Breast epithelium (tissue), 4 donors: ENCODE results near the gene AQP9. TPM values are rescaled to one million over a fixed set of nuclear protein-coding genes. Genes with fewer than 3 reads are reported as not detected.
A peak's percentile ranks its signal among the peaks of the same experiment; 100 is the strongest.

ENCODE experiments used
- DNase-seq, 2 donors: peaks; one replicate each; pipeline ENCODE4 v3.0.0-alpha.2; 2019; ENCODE audit warnings: low spot score in 2 of 2
- H3K27ac ChIP-seq, 2 donors: fragments of 200-600 bp; sonication (generic) in 1 of 2; one replicate each; pipeline ENCODE4 v1.5.1; 2016 to 2019; ENCODE audit warnings: mild to moderate bottlenecking in 1 of 2
- H3K27me3 ChIP-seq, 2 donors: fragments of 200-600 bp; sonication (generic) in 1 of 2; one replicate each; pipeline versions ENCODE4 v1.5.1 to v1.6.0; 2017 to 2019; ENCODE audit warnings: control low read depth in 1 of 2, mild to moderate bottlenecking in 1 of 2
- H3K36me3 ChIP-seq: fragments of 200-600 bp; one replicate; pipeline ENCODE4 v1.5.1; 2019
- H3K4me1 ChIP-seq, 2 donors: fragments of 200-600 bp; sonication (generic); one replicate each; pipeline ENCODE4 v1.5.1; 2016 to 2019; ENCODE audit warnings: control low read depth in 1 of 2
- H3K4me3 ChIP-seq, 3 donors: fragments of 200-600 bp; sonication (generic); 1 replicate in 2 of 3; 2 replicates in 1 of 3; pipeline ENCODE4 v1.5.1; 2016 to 2019; ENCODE audit warnings: mild to moderate bottlenecking in 3 of 3, moderate library complexity in 2 of 3
- H3K9me3 ChIP-seq, 2 donors: fragments of 200-600 bp; sonication (generic) in 1 of 2; one replicate each; pipeline ENCODE4 v1.5.1; 2016 to 2019; ENCODE audit warnings: control low read depth in 1 of 2
- POLR2A ChIP-seq: fragments of 450-650 bp; IDR thresholded peaks from one replicate; pipeline ENCODE4 v1.6.1; 2016; ENCODE audit warnings: antibody characterized with exemption, mild to moderate bottlenecking, moderate library complexity
- POLR2AphosphoS5 ChIP-seq, 3 donors: sonication (generic); formaldehyde crosslinking; IDR thresholded peaks; one replicate each; pipeline ENCODE4 v1.6.1; 2017; ENCODE audit warnings: antibody characterized with exemption in 3 of 3
- intact Hi-C: fragments of 100-400 bp; cut with DNase I; formaldehyde crosslinking; loops from one replicate; pipeline ENCODE4 v1.15.1; 2023; ENCODE audit warnings: low total_unique reads
- total RNA-seq, 3 donors: library from RNA; depleted of rRNA; stranded (reverse); fragments of >200 nt; gene quantifications; one replicate each; pipeline ENCODE4 v1.1.0, GENCODE V29; 2016
- TF ChIP-seq, protein P1 (sequence below), 3 donors: fragments of 450-650 bp; IDR thresholded peaks; one replicate each; pipeline ENCODE4 v1.5.1; 2016 to 2017; ENCODE audit warnings: antibody characterized with exemption in 3 of 3, mild to moderate bottlenecking in 3 of 3, moderate library complexity in 3 of 3

Gene AQP9
- total RNA-seq, 3 donors from 2014 or later, result 1.3 to 6.9 (median 1.8) TPM

DNA sequence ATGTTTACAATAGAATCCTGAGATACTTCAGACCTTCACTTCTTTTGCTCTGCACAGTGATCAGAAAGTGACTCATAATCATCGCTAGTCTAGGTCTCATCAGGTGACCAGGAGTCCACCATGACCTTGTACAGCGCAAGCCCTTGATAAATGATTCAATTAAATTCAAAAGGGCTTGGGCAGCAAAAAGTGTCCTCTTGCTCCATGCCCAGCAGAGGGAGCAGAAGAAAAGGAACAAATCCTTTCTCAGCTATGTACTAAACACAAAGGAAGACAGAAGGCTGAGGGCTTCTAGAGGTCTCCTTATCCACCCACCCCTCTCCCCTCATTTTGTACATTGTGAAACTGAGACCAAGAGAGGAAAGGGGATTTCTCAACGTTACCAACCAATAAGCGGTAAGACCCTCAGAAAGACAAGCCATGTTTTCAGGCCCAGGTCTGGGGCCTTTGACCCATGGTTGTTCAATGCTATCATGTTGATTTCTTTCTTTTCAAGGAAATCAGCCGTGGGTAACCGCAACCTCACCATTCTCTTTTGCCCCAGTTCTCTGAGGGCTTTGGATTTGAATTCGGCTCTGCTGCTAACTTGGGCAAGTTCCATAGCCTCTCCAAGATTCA is 74.8 kb downstream of the AQP9 start:
- no peaks in the 10 kb centered on the region for H3K4me1 ChIP-seq
- H3K27ac ChIP-seq, result no peak overlapping the region
- intact Hi-C loops, result no loop called here
- no peaks in the 10 kb centered on the region for H3K27me3 ChIP-seq
- no peak for DNase-seq
- no peaks in the 10 kb centered on the region for H3K36me3 ChIP-seq
- H3K9me3 ChIP-seq, result no peaks in the 10 kb centered on the region
- no peak overlapping the region for H3K4me3 ChIP-seq
- TF ChIP-seq POLR2A (no peak), POLR2AphosphoS5 (IDR thresholded peaks at IDR 0.05) (no peak)
- TF ChIP-seq, protein P1, sequence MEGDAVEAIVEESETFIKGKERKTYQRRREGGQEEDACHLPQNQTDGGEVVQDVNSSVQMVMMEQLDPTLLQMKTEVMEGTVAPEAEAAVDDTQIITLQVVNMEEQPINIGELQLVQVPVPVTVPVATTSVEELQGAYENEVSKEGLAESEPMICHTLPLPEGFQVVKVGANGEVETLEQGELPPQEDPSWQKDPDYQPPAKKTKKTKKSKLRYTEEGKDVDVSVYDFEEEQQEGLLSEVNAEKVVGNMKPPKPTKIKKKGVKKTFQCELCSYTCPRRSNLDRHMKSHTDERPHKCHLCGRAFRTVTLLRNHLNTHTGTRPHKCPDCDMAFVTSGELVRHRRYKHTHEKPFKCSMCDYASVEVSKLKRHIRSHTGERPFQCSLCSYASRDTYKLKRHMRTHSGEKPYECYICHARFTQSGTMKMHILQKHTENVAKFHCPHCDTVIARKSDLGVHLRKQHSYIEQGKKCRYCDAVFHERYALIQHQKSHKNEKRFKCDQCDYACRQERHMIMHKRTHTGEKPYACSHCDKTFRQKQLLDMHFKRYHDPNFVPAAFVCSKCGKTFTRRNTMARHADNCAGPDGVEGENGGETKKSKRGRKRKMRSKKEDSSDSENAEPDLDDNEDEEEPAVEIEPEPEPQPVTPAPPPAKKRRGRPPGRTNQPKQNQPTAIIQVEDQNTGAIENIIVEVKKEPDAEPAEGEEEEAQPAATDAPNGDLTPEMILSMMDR (IDR thresholded peaks at IDR 0.05), result peak in 2 of 3 donors; percentile 38 to 48

DNA sequence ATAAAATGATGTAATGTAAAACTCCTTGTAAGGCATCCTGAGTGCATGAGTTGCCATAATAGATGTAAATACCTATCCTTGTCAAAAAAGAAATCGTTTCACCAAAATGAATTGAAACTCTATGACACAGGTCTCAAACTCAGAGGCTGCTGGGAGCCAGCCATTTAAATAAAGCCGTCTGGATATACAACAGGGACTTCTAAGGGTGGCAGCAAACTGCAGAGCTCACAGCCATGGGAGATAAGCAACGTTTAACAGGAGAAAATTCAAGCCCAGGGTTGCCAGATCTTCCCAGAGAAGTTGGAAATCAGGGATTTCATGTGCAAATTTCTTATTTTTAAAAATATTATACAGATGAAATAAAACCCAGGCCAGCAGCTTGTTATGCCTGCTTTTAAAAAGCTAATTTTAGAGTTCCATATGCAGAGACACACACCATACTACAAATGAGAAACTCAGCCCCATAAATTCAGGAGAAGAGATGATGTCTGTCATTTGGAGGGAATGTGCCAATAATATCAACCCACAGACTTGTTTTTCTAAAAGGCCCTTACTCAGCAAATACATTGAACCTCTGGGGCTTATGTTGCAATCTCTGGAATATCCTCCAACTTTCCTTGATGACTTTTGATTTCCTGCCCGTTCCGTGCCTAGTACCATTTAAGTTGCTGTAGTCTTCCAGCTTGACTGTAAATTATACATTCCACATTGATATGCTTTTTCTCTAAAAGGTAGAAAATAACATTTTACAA is 75.6 kb downstream of the AQP9 start:
- H3K4me1 ChIP-seq, result no peaks in the 10 kb centered on the region
- no peaks in the 10 kb centered on the region for H3K9me3 ChIP-seq
- no peaks in the 10 kb centered on the region for H3K36me3 ChIP-seq
- H3K27me3 ChIP-seq, result no peaks in the 10 kb centered on the region
- intact Hi-C loops, result no loop called here
- TF ChIP-seq POLR2AphosphoS5 (IDR thresholded peaks at IDR 0.05) (no peak), POLR2A (no peak)
- TF ChIP-seq, protein P1 (IDR thresholded peaks at IDR 0.05), result no peak
- H3K27ac ChIP-seq, result no peak overlapping the region
- no peak overlapping the region for H3K4me3 ChIP-seq
- DNase-seq, result no peak

DNA sequence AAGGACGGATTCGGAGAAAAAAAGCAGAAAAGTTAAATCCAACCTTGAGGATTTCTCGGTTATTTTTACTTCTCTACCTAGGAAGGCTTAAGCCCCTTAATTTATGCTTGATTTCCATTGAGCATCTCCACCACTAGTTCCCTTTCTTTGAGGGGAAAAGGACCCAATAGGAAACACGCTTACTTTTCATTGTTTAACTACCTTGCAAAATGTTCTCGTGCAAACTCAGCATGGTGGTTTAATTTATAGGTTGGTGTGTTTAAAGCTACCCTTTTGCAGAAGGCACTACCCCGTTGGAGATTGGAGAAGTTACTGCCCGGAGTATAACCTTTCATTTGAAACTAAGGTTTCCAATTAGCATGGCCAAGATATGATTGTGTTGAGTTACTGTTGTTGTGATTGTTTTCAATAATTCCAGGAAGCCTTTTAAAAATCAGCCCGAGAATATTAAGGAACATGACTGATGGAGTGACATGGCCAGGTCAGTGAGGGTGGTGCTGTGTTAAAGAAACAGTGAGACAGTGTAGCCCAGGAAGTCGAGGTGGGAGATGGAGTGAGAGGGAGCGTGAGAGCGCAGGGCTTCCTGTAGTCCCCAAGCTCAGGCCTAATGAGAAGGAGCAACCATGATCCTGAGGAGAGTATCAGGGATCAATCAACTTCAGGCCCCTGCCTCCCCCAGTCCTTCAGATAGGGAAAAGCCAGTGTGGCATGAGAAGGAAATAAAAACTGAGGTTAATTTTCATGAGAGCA is 76.6 kb downstream of the AQP9 start:
- intact Hi-C loops, result no loop called here
- DNase-seq, result no peak
- no peaks in the 10 kb centered on the region for H3K9me3 ChIP-seq
- H3K4me3 ChIP-seq, result no peak overlapping the region
- H3K27me3 ChIP-seq, result no peaks in the 10 kb centered on the region
- no peaks in the 10 kb centered on the region for H3K36me3 ChIP-seq
- H3K4me1 ChIP-seq, result no peaks in the 10 kb centered on the region
- no peak overlapping the region for H3K27ac ChIP-seq
- no peak for TF ChIP-seq POLR2AphosphoS5 (IDR thresholded peaks at IDR 0.05)
- TF ChIP-seq POLR2A, result no peak
- TF ChIP-seq, protein P1 (IDR thresholded peaks at IDR 0.05), result no peak

DNA sequence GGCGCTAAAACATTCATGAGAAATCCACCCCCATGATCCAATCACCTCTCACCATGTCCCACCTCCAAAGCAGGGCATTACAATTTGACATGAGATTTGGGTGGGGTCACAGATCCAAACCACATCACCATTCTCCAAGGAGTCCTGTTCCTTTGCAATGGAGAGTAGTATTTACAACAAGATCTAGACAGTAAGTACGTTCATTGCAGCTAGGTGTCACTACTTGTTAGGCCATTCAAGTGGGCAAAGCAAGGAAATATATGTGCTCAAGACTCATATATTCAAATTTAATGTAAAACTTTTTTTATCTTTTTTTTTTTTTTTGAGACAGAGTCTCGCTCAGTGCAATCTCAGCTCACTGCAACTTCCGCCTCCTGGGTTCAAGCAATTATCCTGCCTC is 79.3 kb downstream of the AQP9 start:
- Histone ChIP-seq H3K9me3 (no peaks in the 10 kb centered on the region), H3K36me3 (no peaks in the 10 kb centered on the region), H3K27me3 (no peaks in the 10 kb centered on the region), H3K4me1 (no peaks in the 10 kb centered on the region), H3K4me3 (no peak overlapping the region), H3K27ac (no peak overlapping the region)
- TF ChIP-seq, protein P1 (IDR thresholded peaks at IDR 0.05), result no peak
- TF ChIP-seq POLR2A (no peak), POLR2AphosphoS5 (IDR thresholded peaks at IDR 0.05) (no peak)
- no peak for DNase-seq
- intact Hi-C loops, result no loop called here
